ENCODE measurements around the gene RFFL. TPM values are rescaled to one million over a fixed set of nuclear protein-coding genes. Genes with fewer than 3 reads are reported as not detected.

The RFFL gene
- total RNA-seq, 4 donors from 2014 or later: 16.5 to 31.9 (median 21.4) TPM

DNA sequence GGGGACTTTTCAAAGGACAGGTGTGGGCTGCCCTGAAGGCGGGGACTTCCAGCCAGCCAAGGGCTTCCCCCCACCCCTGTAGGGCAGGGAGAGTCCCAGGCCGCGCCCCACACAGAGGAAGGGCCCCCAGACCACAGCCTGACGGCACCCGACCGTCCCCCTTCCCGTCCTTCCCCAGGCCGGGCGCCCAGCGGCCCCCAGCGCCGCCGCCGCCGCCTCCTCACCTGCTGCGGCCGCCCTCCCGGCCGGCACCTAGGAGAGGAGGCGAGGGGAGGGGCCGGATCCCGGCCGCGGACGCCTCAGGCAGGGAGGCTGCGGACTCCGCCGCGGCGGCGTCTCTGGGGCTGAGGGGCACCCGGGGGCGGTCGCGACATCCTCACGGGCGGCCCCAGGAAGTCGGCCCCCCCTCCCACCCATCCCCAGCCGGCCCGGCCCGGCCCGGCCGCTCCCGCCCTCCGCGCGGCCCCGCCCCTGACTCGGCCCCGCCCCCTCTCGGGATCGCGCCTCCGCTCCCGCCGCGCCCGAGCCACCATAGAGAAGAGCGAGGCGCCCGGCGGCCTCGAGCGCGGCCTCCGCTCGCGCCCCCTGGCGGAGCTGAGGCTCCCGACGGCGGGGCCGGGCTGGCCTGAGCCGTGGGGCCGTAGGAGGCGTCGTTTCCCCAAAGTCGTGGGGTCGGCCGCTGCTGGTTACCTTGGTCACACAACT is 25.5 kb upstream of the RFFL start:
- intact Hi-C loops (cut with DNase I; ENCODE audit: low total_unique reads): no loop called here
- H3K4me3 ChIP-seq (ENCODE audit: low read depth, poor library complexity, severe bottlenecking): peak overlapping the region; percentile 85
- peak; percentile 75 to 97 for DNase-seq (ENCODE audit: low spot score in 2 of 2)
- 0% methylated on average over 5 to 8 of the region's 80 CpGs for WGBS, 2 donors
- TF ChIP-seq, protein P1, sequence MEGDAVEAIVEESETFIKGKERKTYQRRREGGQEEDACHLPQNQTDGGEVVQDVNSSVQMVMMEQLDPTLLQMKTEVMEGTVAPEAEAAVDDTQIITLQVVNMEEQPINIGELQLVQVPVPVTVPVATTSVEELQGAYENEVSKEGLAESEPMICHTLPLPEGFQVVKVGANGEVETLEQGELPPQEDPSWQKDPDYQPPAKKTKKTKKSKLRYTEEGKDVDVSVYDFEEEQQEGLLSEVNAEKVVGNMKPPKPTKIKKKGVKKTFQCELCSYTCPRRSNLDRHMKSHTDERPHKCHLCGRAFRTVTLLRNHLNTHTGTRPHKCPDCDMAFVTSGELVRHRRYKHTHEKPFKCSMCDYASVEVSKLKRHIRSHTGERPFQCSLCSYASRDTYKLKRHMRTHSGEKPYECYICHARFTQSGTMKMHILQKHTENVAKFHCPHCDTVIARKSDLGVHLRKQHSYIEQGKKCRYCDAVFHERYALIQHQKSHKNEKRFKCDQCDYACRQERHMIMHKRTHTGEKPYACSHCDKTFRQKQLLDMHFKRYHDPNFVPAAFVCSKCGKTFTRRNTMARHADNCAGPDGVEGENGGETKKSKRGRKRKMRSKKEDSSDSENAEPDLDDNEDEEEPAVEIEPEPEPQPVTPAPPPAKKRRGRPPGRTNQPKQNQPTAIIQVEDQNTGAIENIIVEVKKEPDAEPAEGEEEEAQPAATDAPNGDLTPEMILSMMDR (IDR thresholded peaks at IDR 0.05): peak in 1 of 3 donors; percentile 62
- no peak for TF ChIP-seq POLR2A (IDR thresholded peaks at IDR 0.05)

DNA sequence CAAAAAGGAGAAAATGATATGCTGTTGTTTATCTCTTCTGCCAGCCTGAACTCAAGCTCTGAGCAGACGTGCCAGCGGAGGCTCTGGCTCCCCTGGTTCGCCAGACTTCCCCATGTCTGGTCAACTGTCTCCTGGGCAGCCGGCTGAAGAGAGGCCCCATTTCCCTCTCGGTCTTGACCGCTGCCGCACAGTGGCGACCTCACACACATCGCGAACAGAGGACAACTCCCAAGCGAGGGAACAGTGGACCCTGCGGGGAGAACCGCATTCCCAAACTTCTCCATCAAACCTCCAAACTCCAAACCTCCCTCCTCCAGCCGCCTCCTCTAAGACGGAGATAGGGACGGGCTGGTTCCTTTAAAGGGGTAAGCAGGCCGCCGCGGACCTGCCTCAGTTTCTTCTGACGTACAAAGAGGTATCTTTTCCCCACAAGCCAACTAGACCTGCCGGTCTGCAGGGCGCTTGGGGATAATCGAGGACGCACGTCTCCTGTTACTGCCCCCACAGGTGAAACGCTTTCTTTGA is 24.9 kb upstream of the RFFL start:
- DNase-seq (ENCODE audit: low spot score in 2 of 2): peak; percentile 48 to 91
- intact Hi-C loops (cut with DNase I; ENCODE audit: low total_unique reads): no loop called here
- 0% methylated on average over 26 of the region's 26 CpGs for WGBS, 2 donors
- peak overlapping the region; percentile 85 for H3K4me3 ChIP-seq (ENCODE audit: low read depth, poor library complexity, severe bottlenecking)
- TF ChIP-seq POLR2A (IDR thresholded peaks at IDR 0.05): no peak
- TF ChIP-seq, protein P1 (IDR thresholded peaks at IDR 0.05): no peak

DNA sequence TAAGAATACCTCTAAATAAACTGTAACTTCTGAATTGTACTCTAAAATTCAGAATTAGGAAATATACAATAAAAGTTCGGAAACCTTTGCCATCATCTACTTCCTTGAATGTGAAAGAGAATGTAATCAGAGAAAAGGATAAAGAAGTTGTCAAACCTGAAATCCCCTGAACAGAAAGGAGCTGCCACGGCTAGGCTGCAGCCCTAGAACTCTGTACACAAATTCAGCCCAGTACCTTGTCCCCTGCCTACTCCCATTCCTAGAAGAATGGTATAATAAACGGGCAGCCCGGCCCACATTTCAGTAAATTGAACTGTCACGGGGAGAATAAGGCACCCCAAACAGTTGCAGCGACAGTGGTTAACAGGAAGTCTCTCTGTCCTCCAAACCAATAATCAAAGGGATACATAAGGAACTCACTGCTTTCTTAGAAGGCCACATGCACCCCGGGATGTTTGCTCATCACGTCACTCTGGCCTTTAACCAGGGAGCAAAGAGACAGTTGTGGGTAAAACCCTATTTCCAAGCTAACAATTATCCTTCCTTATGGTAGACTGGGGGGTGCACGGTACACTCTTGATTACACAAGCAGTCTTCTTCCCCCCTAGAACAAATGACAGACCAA is 24.3 kb upstream of the RFFL start:
- intact Hi-C loops (cut with DNase I; ENCODE audit: low total_unique reads): no loop called here
- WGBS, 2 donors: 13% methylated on average over 9 of the region's 9 CpGs
- TF ChIP-seq, protein P1 (IDR thresholded peaks at IDR 0.05): no peak
- TF ChIP-seq POLR2A (IDR thresholded peaks at IDR 0.05): no peak
- DNase-seq (ENCODE audit: low spot score in 2 of 2): no peak
- H3K4me3 ChIP-seq (ENCODE audit: low read depth, poor library complexity, severe bottlenecking): peak overlapping the region; percentile 85

DNA sequence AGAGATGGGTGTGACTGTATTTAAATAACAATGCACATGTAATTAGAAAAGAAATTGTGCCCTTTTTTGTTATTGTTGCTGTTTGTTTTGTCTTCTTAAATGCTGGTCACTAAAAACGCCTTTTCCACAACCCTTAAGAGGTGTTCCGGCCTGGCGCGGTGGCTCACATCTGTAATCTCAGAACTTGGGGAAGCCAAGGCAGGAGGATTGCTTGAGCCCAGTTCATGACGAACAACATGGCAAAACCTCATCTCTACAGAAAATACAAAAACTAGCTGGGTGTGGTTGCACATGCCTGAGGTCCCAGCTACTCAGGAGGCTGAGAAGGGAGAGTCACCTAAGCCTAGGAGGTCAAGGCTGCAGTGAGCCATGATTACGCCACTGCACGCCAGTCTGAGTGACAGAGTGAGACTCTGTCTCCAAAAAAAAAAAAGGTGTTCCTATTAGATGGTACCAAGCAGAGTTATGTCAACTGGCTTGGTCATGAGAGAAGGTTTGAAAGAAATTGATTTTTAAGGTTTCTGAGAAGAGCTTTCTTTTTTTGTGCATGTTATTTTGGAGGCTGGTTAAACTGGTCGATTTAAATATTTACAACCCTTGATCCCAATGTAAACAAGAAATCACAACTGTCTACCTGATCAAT is 23.5 kb upstream of the RFFL start:
- intact Hi-C loops (cut with DNase I; ENCODE audit: low total_unique reads): no loop called here
- TF ChIP-seq POLR2A (IDR thresholded peaks at IDR 0.05): no peak
- TF ChIP-seq, protein P1 (IDR thresholded peaks at IDR 0.05): no peak
- DNase-seq (ENCODE audit: low spot score in 2 of 2): no peak
- H3K4me3 ChIP-seq (ENCODE audit: low read depth, poor library complexity, severe bottlenecking): no peak overlapping the region
- whole genome bisulfite sequencing, 2 donors: 90 to 92% methylated on average over 8 of the region's 8 CpGs

DNA sequence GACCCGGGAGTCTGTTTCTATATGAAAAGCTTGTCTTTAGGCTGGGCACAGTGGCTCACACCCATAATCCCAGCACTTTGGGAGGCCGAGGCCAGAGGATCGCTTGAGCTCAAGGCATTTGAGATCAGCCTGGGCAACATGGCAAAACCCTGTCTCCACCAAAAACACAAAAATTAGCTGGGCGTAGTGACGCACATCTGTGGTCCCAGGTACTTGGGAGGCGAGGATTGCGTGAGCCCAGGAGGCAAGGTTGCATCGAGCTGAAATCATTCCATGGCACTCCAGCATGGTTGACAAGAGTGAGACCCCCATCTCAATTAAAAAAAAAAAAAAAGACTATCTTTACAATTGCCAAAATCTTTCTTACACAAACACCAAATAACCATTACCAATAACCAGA is 22.7 kb upstream of the RFFL start:
- no peak overlapping the region for H3K4me3 ChIP-seq (ENCODE audit: low read depth, poor library complexity, severe bottlenecking)
- 98 to 99% methylated on average over 8 of the region's 8 CpGs for WGBS, 2 donors
- TF ChIP-seq, protein P1 (IDR thresholded peaks at IDR 0.05): no peak
- no peak for TF ChIP-seq POLR2A (IDR thresholded peaks at IDR 0.05)
- DNase-seq (ENCODE audit: low spot score in 2 of 2): no peak
- intact Hi-C loops (cut with DNase I; ENCODE audit: low total_unique reads): no loop called here
